HG03280 (cell line): Measurements from ENCODE around the gene UQCRQ.

ENCODE experiments used
- ATAC-seq: cut with Tn5 transposase; IDR thresholded peaks from one replicate; pipeline ENCODE4 v1.9.1; 2021; ENCODE audit warnings: mild to moderate bottlenecking, moderate library complexity; ENCODE audit not compliant: unreplicated experiment

UQCRQ gene

DNA sequence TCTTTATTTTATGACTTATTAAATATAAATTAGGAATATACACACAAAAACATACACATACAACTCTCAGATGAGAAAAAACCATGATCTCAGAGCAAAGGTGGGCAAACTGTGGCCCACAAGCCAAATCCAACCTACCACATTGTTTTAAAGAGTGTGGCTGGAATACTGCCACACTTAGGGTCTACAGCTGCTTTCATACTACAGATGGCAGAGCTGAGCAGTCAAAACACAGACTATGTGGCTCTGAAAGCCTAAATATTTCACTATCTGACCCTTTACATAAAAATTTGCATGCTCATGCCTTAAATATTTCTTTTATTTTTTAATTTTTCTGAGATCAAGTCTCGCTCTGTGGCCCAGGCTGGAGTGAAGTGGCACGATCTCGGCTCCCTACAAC, 35.3 kb downstream of the UQCRQ start:
- ATAC-seq, result no peak

- no peak for ATAC-seq
These were observed 39.5 kb downstream of the UQCRQ start for GRCh38 chr5:132905938-132906337.

DNA sequence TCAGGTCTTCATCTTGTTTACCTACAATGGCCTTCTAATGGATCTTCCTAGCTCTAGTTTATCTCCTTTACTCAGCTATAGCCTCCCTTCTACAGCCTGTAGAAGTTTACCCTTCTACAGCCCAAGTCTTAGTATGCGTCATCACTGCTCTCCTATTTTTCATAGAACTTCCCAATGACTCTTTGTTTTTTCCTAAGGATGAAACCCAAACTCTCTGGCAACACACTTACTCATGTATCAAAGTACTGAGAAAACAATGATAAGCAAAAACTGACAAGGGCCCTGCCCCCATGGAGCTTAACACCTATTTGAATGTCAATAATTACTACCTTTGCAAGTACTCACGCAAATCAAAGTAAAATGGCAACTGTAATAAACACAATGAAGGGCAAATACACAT, 40.7 kb downstream of the UQCRQ start:
- no peak for ATAC-seq

DNA sequence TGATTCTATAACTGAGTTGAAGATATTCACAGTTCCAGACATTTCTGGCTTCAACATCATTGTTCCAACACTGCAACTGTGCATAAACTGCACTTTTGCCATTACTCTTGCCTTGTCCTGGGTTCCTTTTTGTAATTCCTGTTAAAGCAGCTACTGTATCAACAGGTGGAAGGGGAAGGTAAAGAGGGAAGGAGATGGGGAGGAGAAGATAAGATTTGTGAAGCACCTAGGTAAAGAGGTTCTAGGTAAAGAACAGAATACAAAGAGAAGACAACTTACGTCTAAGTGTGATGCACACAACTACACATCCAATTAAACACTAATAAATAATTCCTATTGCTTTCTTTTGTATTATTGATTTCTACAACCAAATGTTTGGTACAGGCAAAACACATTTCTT, 43.3 kb downstream of the UQCRQ start:
- no peak for ATAC-seq

DNA sequence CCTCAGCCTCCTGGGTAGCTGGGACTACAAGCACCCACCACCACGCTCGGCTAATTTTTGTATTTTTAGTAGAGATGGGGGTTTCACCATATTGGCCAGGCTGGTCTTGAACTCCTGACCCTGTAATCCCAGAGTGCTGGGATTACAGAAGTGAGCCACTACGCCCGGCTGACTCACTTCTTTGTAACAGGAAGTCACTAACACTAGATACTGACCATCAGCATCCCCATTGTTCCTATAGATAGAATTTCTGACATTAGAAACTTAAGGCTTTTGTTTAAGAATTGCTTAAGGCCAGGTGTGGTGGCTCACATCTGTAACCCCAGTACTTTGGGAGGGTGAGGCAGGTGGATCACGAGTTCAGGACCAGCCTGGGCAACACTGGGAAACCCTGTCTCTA, 49.2 kb downstream of the UQCRQ start:
- ATAC-seq, result no peak

GRCh38 chr5:132916086-132916485, 49.6 kb downstream of the UQCRQ start:
- ATAC-seq, result no peak
